ENCODE measurements around the gene GPAM.
"Not testable (repeated sequence)": the region's sequence is repeated elsewhere in the genome, so short reads cannot be mapped to it uniquely, and the experiment has no call there.

GPAM gene

GRCh38 chr10:112183329-112184051 is at the start of gene GPAM:
Gene GPAM (minus strand): TSS chr10:112183765. CDS start chr10:112181784, 1,981 bp downstream.
- peak; percentile 81 for DNase-seq

GRCh38 chr10:112232670-112233069 is 49.1 kb upstream of the GPAM start:
- no peak for DNase-seq

GRCh38 chr10:112231602-112232400 is 48.2 kb upstream of the GPAM start:
- DNase-seq, result no peak

GRCh38 chr10:112230325-112230988 is 46.9 kb upstream of the GPAM start:
- DNase-seq, result no peak

GRCh38 chr10:112229901-112230300 is 46.3 kb upstream of the GPAM start:
- DNase-seq, result no peak

- DNase-seq, result no peak
Observed at GRCh38 chr10:112229096-112229495, 45.5 kb upstream of the GPAM start.

GRCh38 chr10:112228366-112229088 is 45.0 kb upstream of the GPAM start:
- DNase-seq, result not testable (repeated sequence)

GRCh38 chr10:112227331-112227987 is 43.9 kb upstream of the GPAM start:
- no peak for DNase-seq

- no peak for DNase-seq
Observed at GRCh38 chr10:112226439-112227248, 43.1 kb upstream of the GPAM start.

GRCh38 chr10:112225771-112226438 is 42.3 kb upstream of the GPAM start:
- DNase-seq, result no peak

GRCh38 chr10:112224933-112225529 is 41.5 kb upstream of the GPAM start:
- no peak for DNase-seq

GRCh38 chr10:112223725-112224124 is 40.2 kb upstream of the GPAM start:
- no peak for DNase-seq

- no peak for DNase-seq
Observed at GRCh38 chr10:112222799-112223198, 39.2 kb upstream of the GPAM start.

GRCh38 chr10:112221545-112221944 is 38.0 kb upstream of the GPAM start:
- no peak for DNase-seq

- DNase-seq, result no peak
Observed at GRCh38 chr10:112218960-112219359, 35.4 kb upstream of the GPAM start.

- no peak for DNase-seq
Observed at GRCh38 chr10:112218036-112218390, 34.4 kb upstream of the GPAM start.

GRCh38 chr10:112217386-112218035 is 33.9 kb upstream of the GPAM start:
- DNase-seq, result no peak

- DNase-seq, result no peak
Observed at GRCh38 chr10:112216966-112217365, 33.4 kb upstream of the GPAM start.

GRCh38 chr10:112216151-112216550 is 32.6 kb upstream of the GPAM start:
- DNase-seq, result no peak

- no peak for DNase-seq
Observed at GRCh38 chr10:112215342-112215774, 31.8 kb upstream of the GPAM start.

All from kidney glomerular epithelial cell (primary cell).